HAP-1 (cell line): ENCODE measurements around the gene MYO18B.

Source experiments
- DNase-seq, 2 experiments: peaks; one replicate each; pipeline ENCODE4 v3.0.0-alpha.2; 2016 to 2020; ENCODE audit warnings: low spot score in 2 of 2
- H3K27me3 ChIP-seq: fragments of 250-450 bp; sonication (Bioruptor Pico); 2 replicates; pipeline ENCODE4 v1.5.1; 2020; ENCODE audit warnings: low read depth, mild to moderate bottlenecking, moderate library complexity
- H3K36me3 ChIP-seq: fragments of 250-450 bp; sonication (Bioruptor Pico); replicated peaks from 2 replicates; pipeline ENCODE4 v1.5.1; 2020; ENCODE audit warnings: mild to moderate bottlenecking
- H3K4me1 ChIP-seq: fragments of 250-450 bp; sonication (Bioruptor Pico); 2 replicates; pipeline ENCODE4 v1.5.1; 2020; ENCODE audit warnings: mild to moderate bottlenecking
- H3K4me3 ChIP-seq: fragments of 250-450 bp; sonication (Bioruptor Pico); 2 replicates; pipeline ENCODE4 v1.5.1; 2020; ENCODE audit warnings: mild to moderate bottlenecking, moderate library complexity
- H3K9me3 ChIP-seq: fragments of 250-450 bp; sonication (Bioruptor Pico); 2 replicates; pipeline ENCODE4 v1.5.1; 2020; ENCODE audit warnings: mild to moderate bottlenecking, moderate library complexity
- in situ Hi-C: fragments of 300-500 bp; cut with MboI; formaldehyde crosslinking; loops from 3 replicates; pipeline ENCODE4 v1.14.3; 2020; ENCODE audit warnings: low sequenced_read_pairs, inconsistent platforms, mixed read lengths

The MYO18B gene, protein sequence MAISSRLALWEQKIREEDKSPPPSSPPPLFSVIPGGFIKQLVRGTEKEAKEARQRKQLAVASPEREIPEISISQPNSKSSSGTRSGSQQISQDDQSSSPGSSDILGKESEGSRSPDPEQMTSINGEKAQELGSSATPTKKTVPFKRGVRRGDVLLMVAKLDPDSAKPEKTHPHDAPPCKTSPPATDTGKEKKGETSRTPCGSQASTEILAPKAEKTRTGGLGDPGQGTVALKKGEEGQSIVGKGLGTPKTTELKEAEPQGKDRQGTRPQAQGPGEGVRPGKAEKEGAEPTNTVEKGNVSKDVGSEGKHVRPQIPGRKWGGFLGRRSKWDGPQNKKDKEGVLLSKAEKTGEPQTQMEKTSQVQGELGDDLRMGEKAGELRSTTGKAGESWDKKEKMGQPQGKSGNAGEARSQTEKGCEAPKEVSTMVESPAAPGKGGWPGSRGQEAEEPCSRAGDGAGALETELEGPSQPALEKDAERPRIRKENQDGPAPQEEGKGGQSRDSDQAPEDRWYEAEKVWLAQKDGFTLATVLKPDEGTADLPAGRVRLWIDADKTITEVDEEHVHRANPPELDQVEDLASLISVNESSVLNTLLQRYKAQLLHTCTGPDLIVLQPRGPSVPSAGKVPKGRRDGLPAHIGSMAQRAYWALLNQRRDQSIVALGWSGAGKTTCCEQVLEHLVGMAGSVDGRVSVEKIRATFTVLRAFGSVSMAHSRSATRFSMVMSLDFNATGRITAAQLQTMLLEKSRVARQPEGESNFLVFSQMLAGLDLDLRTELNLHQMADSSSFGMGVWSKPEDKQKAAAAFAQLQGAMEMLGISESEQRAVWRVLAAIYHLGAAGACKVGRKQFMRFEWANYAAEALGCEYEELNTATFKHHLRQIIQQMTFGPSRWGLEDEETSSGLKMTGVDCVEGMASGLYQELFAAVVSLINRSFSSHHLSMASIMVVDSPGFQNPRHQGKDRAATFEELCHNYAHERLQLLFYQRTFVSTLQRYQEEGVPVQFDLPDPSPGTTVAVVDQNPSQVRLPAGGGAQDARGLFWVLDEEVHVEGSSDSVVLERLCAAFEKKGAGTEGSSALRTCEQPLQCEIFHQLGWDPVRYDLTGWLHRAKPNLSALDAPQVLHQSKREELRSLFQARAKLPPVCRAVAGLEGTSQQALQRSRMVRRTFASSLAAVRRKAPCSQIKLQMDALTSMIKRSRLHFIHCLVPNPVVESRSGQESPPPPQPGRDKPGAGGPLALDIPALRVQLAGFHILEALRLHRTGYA (N-terminal part only)

DNA sequence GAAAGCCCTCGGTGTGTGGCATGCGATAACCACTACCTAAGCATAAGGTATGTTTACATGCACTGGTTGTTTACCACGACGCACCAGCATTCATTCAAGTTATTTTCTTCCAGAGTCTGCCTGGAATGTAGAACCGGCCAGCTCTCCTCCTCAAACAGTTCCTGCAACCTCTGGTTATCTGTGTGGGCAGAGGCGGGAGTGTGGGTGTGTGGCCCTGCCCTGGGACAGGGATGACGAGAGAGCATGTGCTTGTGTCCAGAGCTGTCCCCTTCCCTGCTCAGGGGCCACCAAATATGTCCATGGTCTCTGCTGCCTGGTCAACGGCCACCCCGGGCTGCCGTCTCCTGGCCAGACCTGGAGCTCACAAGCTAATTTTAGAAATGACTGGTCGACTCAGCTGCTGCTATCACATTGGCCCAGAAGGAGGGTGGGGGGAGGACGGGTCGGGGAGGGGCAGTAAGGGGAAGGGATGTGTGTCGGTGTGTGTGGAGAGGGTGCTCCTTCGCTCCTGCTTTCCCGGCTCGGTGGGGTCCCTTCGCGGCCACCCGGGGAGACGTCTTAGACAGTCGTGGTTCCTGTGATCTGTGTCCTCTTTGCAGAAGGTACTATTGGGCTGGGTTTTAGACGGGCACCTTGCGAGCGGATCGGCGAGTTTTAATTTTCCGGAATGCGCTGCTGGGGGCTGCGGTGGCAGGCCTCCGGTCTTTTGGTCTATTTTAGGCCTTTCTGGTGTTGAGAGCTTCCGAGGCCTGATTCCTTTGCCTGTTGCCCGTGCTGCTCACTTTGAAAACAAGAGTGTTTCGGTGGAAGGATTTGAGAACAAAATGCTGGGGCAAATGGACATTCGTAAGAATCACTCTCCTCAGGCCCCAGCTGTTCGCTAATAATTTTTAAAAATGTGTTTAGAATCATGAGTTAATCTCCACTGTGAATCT lies at the start of gene MYO18B:
Gene MYO18B, plus strand, starts transcription at position 497 of the 935 bp plus-strand sequence. CDS start 18,905 bp downstream, outside the sequence.
- no peak for DNase-seq
- H3K4me1 ChIP-seq, result no peaks in the 10 kb centered on the region
- no peak within 1 kb of the TSS for H3K4me3 ChIP-seq
- H3K36me3 ChIP-seq, result no peaks in the 10 kb centered on the region
- H3K9me3 ChIP-seq, result no peaks in the 10 kb centered on the region
- in situ Hi-C loops, result no loop called here
- H3K27me3 ChIP-seq, result no peaks in the 10 kb centered on the region

GRCh38 chr22:25692397-25693267 lies 49.4 kb upstream of the MYO18B start:
- Histone ChIP-seq H3K27me3 (no peaks in the 10 kb centered on the region), H3K9me3 (no peaks in the 10 kb centered on the region), H3K36me3 (peaks cover 8% of the 10 kb centered on the region), H3K4me3 (no peak overlapping the region), H3K4me1 (no peaks in the 10 kb centered on the region)
- in situ Hi-C loops, result no loop called here
- DNase-seq, result no peak

DNA sequence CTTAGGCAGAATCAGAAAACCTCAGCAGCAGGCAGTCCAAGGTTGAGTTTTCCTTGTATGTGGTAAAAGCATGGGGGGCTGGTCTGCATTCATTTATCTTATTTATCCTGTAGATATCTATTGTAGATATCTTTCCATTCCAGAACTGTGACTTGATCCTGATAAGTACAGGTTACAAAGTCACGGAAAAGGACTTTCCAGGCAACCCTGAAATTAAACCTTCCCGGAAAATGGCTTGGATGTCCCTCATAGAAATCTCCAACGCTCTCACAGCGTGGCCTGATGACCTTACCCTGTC lies 48.8 kb upstream of the MYO18B start:
- no peak for DNase-seq
- Histone ChIP-seq H3K4me1 (no peaks in the 10 kb centered on the region), H3K27me3 (no peaks in the 10 kb centered on the region), H3K36me3 (peaks cover 8% of the 10 kb centered on the region), H3K4me3 (no peak overlapping the region), H3K9me3 (no peaks in the 10 kb centered on the region)
- in situ Hi-C loops, result no loop called here

DNA sequence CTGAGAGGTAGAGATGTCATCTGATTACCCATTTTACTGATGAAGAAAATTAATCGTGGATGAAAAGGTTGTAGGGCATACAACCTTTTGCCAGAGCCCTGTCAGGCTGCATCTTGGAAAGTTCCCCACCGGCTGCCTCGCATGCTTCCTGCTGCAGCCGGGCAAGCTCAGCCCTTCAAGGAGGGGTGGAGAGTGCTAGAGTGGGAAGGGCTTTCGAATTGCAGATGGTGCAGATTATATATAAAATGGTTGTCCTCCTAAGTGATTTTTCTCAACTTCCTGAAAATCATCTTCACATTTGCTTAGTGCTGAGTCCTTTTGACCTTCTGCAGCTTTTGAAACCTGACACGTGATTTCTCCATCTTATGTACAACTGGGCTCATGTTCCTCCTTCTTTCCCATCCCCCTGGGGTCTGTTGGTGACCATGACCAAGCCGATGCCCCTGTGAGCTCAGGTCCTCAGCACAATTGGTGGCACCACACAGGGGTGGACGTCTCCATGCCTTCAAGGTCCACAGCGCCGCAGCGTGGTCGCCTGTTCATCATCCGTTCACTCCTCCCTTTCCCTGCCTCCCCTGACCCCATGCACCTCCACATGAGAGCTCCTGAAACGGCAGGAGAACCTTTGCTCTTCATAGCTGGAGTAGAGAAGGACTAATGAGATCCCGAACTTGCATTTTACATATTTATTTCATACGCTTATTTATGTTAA lies 47.6 kb upstream of the MYO18B start:
- no peak for DNase-seq
- Histone ChIP-seq H3K36me3 (peaks cover 8% of the 10 kb centered on the region), H3K9me3 (no peaks in the 10 kb centered on the region), H3K27me3 (no peaks in the 10 kb centered on the region), H3K4me1 (no peaks in the 10 kb centered on the region), H3K4me3 (no peak overlapping the region)
- in situ Hi-C loops, result no loop called here

GRCh38 chr22:25695146-25695545 lies 46.8 kb upstream of the MYO18B start:
- no peak for DNase-seq
- Histone ChIP-seq H3K4me1 (no peaks in the 10 kb centered on the region), H3K4me3 (no peak overlapping the region), H3K9me3 (no peaks in the 10 kb centered on the region), H3K36me3 (peaks cover 8% of the 10 kb centered on the region), H3K27me3 (no peaks in the 10 kb centered on the region)
- in situ Hi-C loops, result no loop called here

GRCh38 chr22:25696763-25697162 lies 45.2 kb upstream of the MYO18B start:
- DNase-seq, result no peak
- no peaks in the 10 kb centered on the region for H3K9me3 ChIP-seq
- no peaks in the 10 kb centered on the region for H3K4me1 ChIP-seq
- no peaks in the 10 kb centered on the region for H3K27me3 ChIP-seq
- H3K4me3 ChIP-seq, result no peak overlapping the region
- peaks cover 5% of the 10 kb centered on the region; the same call in 1 of the 2 replicates for H3K36me3 ChIP-seq
- in situ Hi-C loops, result no loop called here

GRCh38 chr22:25697181-25697664 lies 44.8 kb upstream of the MYO18B start:
- Histone ChIP-seq H3K9me3 (no peaks in the 10 kb centered on the region), H3K4me1 (no peaks in the 10 kb centered on the region), H3K4me3 (no peak overlapping the region), H3K27me3 (no peaks in the 10 kb centered on the region), H3K36me3 (peaks cover 5% of the 10 kb centered on the region; the same call in 1 of the 2 replicates)
- in situ Hi-C loops, result no loop called here
- DNase-seq, result no peak

- no peaks in the 10 kb centered on the region for H3K4me1 ChIP-seq
- no peaks in the 10 kb centered on the region for H3K36me3 ChIP-seq
- in situ Hi-C loops, result no loop called here
- no peaks in the 10 kb centered on the region for H3K9me3 ChIP-seq
- H3K27me3 ChIP-seq, result no peaks in the 10 kb centered on the region
- no peak for DNase-seq
- no peak overlapping the region for H3K4me3 ChIP-seq
These were observed 44.0 kb upstream of the MYO18B start for GRCh38 chr22:25697978-25698377.

DNA sequence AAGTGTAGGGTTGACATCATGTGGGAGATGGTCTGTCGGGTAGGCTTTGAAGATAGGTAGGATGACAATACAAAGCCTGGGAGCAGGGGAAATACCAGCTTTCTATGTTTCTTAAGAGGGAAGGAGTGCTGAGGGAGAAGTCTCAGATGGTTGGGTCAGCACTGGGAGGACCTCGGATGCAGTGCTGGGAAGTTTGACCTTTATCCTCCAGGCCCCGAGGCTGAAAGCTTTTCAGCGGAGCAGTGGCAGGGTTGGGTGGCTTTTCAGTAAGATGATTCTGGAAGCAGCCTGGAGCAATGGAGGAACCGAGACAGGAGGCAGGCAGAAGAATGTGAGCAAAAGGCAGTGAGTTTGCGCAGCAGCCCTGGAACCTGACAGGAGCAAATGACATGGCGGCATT lies 43.5 kb upstream of the MYO18B start:
- H3K4me1 ChIP-seq, result no peaks in the 10 kb centered on the region
- in situ Hi-C loops, result no loop called here
- H3K4me3 ChIP-seq, result no peak overlapping the region
- H3K27me3 ChIP-seq, result no peaks in the 10 kb centered on the region
- DNase-seq, result no peak
- H3K36me3 ChIP-seq, result no peaks in the 10 kb centered on the region
- H3K9me3 ChIP-seq, result no peaks in the 10 kb centered on the region

DNA sequence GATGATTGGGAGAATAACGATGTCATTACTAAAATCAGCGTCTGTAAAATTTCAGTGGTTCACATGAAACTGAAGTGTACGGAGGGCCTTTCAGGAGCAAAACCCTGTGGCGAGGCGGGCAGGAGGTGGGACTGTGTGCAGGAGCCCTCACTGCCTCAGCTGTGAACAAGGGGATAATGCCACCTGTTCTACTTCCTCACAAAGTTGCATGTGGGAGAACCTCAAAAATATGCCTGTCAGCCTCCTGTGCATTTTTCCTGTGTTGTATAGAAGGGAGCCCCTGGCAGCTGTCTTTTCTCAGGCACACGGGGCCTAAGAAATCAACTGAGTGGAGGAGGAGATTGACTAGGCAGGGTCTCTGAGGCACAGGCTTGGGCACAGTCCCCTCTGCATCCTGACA lies 43.0 kb upstream of the MYO18B start:
- Histone ChIP-seq H3K4me3 (no peak overlapping the region), H3K36me3 (no peaks in the 10 kb centered on the region), H3K9me3 (no peaks in the 10 kb centered on the region), H3K27me3 (no peaks in the 10 kb centered on the region), H3K4me1 (no peaks in the 10 kb centered on the region)
- DNase-seq, result no peak
- in situ Hi-C loops, result no loop called here

DNA sequence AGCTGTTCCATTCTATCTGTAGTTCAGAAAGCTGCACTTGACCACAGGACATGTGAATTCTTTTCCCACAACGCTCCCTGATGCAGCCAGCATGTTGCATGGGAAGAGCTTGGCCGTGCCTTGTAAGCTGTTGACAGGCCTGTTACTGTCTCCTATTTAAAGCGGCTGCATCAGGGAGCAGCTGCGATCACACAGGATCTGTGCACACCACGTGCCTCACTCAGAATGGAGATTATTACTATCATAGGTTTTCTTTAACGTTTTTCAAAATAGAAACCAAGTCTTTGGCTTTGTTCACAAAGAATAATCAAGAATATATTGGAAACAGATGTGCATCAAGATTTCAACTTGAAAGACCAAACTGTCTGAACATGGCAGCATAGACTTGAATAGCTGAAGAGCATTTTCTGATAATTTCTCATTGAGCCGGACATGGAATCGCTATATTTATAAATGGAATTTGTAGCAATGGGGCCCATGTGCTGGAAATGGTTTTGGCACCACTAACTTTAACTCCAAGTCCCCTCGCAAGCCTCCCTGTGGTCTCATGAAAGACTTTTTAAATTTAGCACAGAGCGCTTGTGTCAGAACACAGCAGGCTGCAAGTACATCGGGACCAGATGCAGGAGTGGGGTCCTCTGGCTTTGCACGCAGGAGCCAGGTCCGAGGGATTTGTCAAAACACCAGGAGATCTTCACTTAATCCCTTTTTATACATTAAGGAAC lies 40.8 kb upstream of the MYO18B start:
- no peaks in the 10 kb centered on the region for H3K36me3 ChIP-seq
- no peaks in the 10 kb centered on the region for H3K27me3 ChIP-seq
- no peak for DNase-seq
- no peaks in the 10 kb centered on the region for H3K4me1 ChIP-seq
- no peak overlapping the region for H3K4me3 ChIP-seq
- in situ Hi-C loops, result loop anchor here (10.0 kb wide), 1 partner anchor 236 kb away; no protein-coding TSS in a partner anchor
- no peaks in the 10 kb centered on the region for H3K9me3 ChIP-seq
